ENCODE data around the gene SERF2.
"Not testable (repeated sequence)": the region's sequence is repeated elsewhere in the genome, so short reads cannot be mapped to it uniquely, and the experiment has no call there.

The SERF2 gene

DNA sequence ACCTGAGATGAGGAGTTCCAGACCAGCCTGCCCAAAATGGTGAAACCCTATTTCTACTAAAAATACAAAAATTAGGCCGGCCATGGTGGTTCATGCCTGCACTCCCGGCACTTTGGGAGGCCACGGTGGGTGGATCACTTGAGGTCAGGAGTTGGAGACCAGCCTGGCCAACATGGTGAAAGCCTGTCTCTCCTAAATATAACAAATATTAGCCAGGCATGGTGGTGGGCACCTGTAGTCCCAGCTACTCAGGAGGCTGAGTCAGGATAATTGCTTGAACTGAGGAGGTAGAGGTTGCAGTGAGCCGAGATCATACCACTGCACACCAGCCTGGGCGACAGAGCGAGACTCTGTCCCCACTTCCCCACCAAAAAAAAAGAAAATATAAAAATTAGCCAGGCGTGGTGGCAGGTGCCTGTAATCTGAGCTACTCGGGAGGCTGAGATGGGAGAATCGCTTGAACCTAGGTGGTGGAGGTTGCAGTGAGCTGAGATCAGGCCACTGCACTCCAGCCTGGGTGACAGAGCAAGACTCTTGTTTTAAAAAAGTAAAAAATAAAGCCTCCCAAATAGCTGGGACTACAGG is 38.7 kb downstream of the SERF2 start:
- DNase-seq = not testable (repeated sequence)

DNA sequence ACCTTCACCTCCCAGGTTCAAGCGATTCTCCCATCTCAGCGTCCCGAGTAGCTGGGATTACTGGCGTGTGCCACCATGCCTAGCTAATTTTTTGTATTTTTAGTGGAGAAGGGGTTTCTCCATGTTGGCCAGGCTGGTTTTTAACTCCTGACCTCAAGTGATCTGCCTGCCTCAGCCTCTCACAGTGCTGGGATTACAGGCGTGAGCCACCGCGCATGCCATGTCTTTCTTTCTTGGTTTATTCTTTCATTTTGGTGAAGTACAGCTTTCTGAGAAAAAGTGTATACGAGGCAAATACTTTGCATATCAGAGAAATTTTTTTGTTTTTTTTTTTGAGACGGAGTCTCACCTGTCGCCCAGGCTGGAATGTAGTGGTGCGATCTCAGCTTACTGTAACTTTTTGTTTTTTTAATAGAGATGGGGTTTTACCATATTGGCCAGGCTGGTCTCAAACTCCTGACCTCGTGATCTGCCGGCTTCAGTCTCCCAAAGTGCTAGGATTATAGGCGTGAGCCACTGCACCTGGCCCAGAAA is 39.5 kb downstream of the SERF2 start:
- not testable (repeated sequence) for DNase-seq

DNA sequence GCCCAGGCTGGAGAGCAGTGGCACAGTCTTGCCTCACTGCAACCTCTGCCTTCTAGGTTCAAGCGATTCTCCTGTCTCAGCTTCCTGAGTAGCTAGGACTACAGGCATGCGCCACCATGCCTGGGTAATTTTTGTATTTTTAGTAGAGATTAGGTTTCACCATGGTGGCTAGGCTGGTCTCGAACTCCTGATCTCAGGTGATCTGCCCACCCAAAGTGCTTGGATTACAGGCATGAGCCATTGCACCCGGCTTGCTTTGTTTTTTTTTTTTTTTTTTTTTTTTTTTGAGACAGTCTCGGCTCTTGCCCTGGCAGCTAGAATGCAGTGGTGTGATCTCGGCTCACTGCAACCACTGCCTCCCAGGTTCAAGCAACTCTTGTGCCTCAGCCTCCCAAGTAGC is 40.4 kb downstream of the SERF2 start:
- DNase-seq = not testable (repeated sequence)

- DNase-seq = no peak
These were observed 53.3 kb downstream of the SERF2 start for GRCh38 chr15:43845421-43845820.

Measured in activated gamma-delta T cell (primary cell).